Uterus (tissue), 2 donors: Measurements from ENCODE around the gene RBL1.

Source experiments
- POLR2A ChIP-seq, 2 donors: fragments of 450-650 bp; IDR thresholded peaks; one replicate each; pipeline ENCODE4 v1.6.1; 2016; ENCODE audit warnings: antibody characterized with exemption in 2 of 2, mild to moderate bottlenecking in 1 of 2, moderate library complexity in 1 of 2
- TF ChIP-seq, protein P1 (sequence below), 4 experiments: fragments of 200-600 bp in 2 of 4; fragments of 450-650 bp in 2 of 4; sonication (generic) in 2 of 4; IDR thresholded peaks; one replicate each; pipeline ENCODE4 v1.5.1; 2016 to 2019; ENCODE audit warnings: antibody characterized with exemption in 4 of 4, mild to moderate bottlenecking in 2 of 4, moderate library complexity in 1 of 4

DNA sequence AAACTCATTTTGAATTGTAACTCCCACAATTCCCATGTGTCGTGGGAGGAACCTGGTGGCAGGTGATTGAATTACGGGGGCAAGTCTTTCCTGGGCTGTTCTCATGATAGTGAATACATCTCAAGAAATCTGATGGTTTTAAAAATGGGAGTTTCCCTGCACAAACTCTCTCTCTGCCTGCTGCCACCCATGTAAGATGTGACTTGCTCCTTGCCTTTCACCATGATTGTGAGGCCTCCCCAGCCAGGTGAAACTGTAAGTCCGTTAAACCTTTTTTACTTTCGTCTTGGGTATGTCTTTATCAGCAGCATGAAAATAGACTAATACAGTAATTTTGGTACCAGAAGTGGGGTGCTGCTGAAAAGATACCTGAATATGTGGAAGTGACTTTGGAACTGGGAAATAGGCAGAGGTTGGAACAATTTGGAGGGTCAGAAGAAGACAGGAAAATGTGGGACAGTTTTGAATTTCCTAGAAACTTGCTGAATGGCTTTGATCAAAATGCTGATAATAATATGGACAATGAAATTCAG, 102.9 kb downstream of the RBL1 start:
- no peak for TF ChIP-seq POLR2A (IDR thresholded peaks at IDR 0.05)
- TF ChIP-seq, protein P1, sequence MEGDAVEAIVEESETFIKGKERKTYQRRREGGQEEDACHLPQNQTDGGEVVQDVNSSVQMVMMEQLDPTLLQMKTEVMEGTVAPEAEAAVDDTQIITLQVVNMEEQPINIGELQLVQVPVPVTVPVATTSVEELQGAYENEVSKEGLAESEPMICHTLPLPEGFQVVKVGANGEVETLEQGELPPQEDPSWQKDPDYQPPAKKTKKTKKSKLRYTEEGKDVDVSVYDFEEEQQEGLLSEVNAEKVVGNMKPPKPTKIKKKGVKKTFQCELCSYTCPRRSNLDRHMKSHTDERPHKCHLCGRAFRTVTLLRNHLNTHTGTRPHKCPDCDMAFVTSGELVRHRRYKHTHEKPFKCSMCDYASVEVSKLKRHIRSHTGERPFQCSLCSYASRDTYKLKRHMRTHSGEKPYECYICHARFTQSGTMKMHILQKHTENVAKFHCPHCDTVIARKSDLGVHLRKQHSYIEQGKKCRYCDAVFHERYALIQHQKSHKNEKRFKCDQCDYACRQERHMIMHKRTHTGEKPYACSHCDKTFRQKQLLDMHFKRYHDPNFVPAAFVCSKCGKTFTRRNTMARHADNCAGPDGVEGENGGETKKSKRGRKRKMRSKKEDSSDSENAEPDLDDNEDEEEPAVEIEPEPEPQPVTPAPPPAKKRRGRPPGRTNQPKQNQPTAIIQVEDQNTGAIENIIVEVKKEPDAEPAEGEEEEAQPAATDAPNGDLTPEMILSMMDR (IDR thresholded peaks at IDR 0.05) = no peak
